ENCODE measurements around the gene GH2. TPM values are rescaled to one million over a fixed set of nuclear protein-coding genes. Genes with fewer than 3 reads are reported as not detected.
A peak's percentile ranks its signal among the peaks of the same experiment; 100 is the strongest.

Gene GH2
- total RNA-seq, 4 donors from 2014 or later, result not detected

- ATAC-seq (ENCODE audit: low FRiP score), result no peak
- peak; percentile 31 for DNase-seq (ENCODE audit: low spot score)
- TF ChIP-seq, protein P1, sequence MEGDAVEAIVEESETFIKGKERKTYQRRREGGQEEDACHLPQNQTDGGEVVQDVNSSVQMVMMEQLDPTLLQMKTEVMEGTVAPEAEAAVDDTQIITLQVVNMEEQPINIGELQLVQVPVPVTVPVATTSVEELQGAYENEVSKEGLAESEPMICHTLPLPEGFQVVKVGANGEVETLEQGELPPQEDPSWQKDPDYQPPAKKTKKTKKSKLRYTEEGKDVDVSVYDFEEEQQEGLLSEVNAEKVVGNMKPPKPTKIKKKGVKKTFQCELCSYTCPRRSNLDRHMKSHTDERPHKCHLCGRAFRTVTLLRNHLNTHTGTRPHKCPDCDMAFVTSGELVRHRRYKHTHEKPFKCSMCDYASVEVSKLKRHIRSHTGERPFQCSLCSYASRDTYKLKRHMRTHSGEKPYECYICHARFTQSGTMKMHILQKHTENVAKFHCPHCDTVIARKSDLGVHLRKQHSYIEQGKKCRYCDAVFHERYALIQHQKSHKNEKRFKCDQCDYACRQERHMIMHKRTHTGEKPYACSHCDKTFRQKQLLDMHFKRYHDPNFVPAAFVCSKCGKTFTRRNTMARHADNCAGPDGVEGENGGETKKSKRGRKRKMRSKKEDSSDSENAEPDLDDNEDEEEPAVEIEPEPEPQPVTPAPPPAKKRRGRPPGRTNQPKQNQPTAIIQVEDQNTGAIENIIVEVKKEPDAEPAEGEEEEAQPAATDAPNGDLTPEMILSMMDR (IDR thresholded peaks at IDR 0.05), result no peak
Observed at GRCh38 chr17:63841350-63842172, 40.2 kb downstream of the GH2 start.

DNA sequence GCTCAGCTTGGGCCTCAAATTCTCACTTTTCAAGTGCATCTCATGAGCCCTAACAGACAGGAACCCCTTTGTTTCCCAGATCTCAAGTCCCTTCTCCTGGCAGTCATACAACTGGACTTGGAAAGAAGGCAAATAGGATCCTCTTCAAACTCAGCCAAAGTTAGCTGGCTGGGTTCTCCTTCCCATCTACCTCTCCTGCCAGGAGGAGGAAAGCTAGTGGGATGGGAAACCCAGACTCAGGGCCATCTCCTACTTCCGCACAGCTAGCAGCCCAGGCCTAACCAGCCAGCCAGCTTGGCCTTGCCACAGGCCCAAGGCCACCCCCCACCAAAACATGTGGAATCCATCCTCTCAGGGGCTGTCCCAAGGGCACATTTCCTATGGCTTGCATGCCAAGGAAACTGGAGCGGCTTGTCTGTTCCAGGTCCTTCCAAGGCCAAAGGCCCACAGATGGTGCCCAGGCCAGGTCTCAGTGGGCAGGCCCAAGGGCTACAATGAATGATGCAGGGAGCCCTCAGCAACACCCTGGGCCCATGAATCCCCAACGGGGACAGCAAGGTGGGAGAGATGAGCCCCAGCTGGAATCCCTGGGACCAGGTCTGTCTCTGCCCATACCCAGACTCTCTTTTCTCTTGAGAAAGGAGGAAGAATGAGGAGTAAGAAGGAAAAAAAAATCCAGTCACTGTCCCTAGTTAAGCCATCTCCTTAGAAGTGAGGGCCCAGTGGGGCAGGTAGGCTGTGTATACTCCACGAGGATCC is 41.0 kb downstream of the GH2 start:
- no peak for DNase-seq (ENCODE audit: low spot score)
- no peak for ATAC-seq (ENCODE audit: low FRiP score)
- TF ChIP-seq, protein P1 (IDR thresholded peaks at IDR 0.05), result no peak

- DNase-seq (ENCODE audit: low spot score) (peak; percentile 65), ATAC-seq (ENCODE audit: low FRiP score) (peak; percentile 31)
- TF ChIP-seq, protein P1 (IDR thresholded peaks at IDR 0.05), result no peak
Observed at GRCh38 chr17:63838631-63839171, 43.0 kb downstream of the GH2 start.

DNA sequence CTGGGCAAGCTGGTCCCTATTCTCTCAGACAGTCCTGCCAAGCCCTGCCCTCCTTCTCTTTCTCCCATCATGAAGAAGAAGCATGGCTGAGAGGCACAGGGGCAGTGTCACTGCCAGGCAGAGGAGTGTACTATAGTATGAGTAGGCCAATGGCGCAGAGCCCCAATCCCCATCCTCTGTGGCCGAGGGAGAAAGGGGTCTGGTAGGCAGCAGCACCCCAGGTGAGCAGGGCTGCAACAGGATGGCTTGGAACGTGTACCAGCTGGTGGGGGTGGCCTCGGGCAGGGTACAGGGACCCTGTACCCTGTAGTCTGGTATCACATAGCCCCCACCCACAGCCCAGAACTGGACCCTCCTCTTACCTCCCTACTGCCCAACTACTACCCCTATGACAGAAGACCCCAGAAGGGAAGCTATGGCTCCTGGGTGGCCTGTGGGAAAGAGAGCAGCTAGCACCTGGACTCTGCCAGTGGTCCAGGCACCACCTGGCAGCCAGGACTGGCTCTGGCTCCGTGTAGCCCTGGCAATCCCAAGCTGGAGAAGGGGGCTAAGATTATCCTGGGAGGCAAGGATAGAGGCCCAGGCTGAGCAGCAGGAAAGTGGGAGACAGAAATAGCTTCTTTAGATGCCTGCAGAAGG is 43.7 kb downstream of the GH2 start:
- TF ChIP-seq, protein P1 (IDR thresholded peaks at IDR 0.05), result no peak
- DNase-seq (ENCODE audit: low spot score), result no peak
- ATAC-seq (ENCODE audit: low FRiP score), result no peak

- ATAC-seq (ENCODE audit: low FRiP score) (no peak), DNase-seq (ENCODE audit: low spot score) (no peak)
- TF ChIP-seq, protein P1 (IDR thresholded peaks at IDR 0.05), result no peak
Observed at GRCh38 chr17:63837480-63837879, 44.3 kb downstream of the GH2 start.

DNA sequence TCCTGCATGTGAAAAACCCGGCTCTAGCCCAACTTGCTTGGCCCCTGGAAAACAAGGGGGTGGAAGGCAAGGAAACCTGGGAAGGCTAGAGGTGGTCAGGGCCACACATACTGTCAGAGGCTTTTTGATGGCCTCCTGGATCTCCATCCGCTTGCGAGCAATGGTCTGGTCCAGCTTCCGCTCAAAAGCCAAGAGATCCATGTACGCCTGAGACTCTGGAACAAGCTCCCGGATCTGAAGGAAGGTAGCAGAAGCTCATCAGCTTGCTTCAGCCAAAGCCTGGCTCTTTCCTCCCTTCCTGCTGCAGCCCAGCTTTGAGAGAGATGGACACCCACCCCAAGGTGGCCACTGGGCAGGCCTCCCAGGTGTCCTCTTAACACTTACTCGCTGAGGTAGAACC is 44.9 kb downstream of the GH2 start:
- no peak for ATAC-seq (ENCODE audit: low FRiP score)
- TF ChIP-seq, protein P1 (IDR thresholded peaks at IDR 0.05), result no peak
- no peak for DNase-seq (ENCODE audit: low spot score)

Data from omental fat pad (tissue), 4 donors.